Measurements from ENCODE around the gene MYLK. TPM values are rescaled to one million over a fixed set of nuclear protein-coding genes. Genes with fewer than 3 reads are reported as not detected.

The MYLK gene
- total RNA-seq, 1 experiment from 2014 or later: 23.0 TPM

DNA sequence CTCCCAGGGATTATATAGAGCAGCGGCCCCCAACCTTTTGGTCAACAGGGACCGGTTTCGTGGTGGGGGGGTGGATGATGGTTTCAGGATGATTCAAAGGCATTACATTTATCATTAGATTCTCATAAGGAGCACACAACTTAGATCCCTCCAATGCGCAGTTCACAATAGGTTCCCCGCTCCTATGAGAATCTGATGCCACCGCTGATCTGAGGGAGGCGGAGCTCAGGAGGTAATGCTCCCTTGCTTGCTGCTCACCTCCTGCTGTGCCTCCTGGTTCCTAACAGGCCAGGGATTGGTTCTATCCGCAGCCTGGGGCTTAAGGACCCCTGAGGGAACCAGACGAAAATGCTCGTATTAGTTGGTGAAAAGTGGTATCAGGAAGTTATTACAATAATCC lies 298.0 kb downstream of the MYLK start:
- peak; percentile 66 to 72 for DNase-seq
- Histone ChIP-seq H3K4me3 (ENCODE audit: low read depth, low read length) (peak overlapping the region; percentile 71), H3K36me3 (ENCODE audit: control insufficient read depth, insufficient read depth, low read length) (peaks cover 2% of the 10 kb centered on the region), H3K4me1 (peaks cover 22% of the 10 kb centered on the region), H3K27me3 (replicated peaks; ENCODE audit: control insufficient read depth, insufficient read depth, low read length) (no peaks in the 10 kb centered on the region), H3K9me3 (peaks cover 35% of the 10 kb centered on the region)
- BruUV-seq (replicated peaks): no TSS peak
- Mint-ChIP-seq H3K9me3 (ENCODE audit: unreplicated experiment) (peaks cover 9% of the 10 kb centered on the region), H3K27me3 (ENCODE audit: insufficient read depth, unreplicated experiment) (no peaks in the 10 kb centered on the region), H3K4me3 (ENCODE audit: unreplicated experiment) (no peak overlapping the region), H3K36me3 (ENCODE audit: insufficient read depth, unreplicated experiment) (peaks cover 23% of the 10 kb centered on the region), H3K27ac (ENCODE audit: unreplicated experiment) (no peak overlapping the region), H3K4me1 (ENCODE audit: low read depth, unreplicated experiment) (peaks cover 12% of the 10 kb centered on the region)
- intact Hi-C loops (cut with micrococcal nuclease; ENCODE audit: unreplicated experiment): no loop called here
- TF ChIP-seq, protein P1, sequence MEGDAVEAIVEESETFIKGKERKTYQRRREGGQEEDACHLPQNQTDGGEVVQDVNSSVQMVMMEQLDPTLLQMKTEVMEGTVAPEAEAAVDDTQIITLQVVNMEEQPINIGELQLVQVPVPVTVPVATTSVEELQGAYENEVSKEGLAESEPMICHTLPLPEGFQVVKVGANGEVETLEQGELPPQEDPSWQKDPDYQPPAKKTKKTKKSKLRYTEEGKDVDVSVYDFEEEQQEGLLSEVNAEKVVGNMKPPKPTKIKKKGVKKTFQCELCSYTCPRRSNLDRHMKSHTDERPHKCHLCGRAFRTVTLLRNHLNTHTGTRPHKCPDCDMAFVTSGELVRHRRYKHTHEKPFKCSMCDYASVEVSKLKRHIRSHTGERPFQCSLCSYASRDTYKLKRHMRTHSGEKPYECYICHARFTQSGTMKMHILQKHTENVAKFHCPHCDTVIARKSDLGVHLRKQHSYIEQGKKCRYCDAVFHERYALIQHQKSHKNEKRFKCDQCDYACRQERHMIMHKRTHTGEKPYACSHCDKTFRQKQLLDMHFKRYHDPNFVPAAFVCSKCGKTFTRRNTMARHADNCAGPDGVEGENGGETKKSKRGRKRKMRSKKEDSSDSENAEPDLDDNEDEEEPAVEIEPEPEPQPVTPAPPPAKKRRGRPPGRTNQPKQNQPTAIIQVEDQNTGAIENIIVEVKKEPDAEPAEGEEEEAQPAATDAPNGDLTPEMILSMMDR (IDR thresholded peaks at IDR 0.05; ENCODE audit: insufficient read depth in 1 of 2, low read depth in 1 of 2, low read length in 1 of 2, severe bottlenecking in 1 of 2, unreplicated experiment in 1 of 2): no peak
- POLR2A ChIA-PET: interaction anchor here (0.6 to 2.8 kb wide), 4 partner anchors 20 to 166 kb away, joined by 3 to 22 read pairs (median 7); no protein-coding TSS in a partner anchor
- CTCF ChIA-PET: interaction anchor here (1.5 kb wide), 1 partner anchor 20 kb away, joined by 4 read pairs; no protein-coding TSS in a partner anchor

DNA sequence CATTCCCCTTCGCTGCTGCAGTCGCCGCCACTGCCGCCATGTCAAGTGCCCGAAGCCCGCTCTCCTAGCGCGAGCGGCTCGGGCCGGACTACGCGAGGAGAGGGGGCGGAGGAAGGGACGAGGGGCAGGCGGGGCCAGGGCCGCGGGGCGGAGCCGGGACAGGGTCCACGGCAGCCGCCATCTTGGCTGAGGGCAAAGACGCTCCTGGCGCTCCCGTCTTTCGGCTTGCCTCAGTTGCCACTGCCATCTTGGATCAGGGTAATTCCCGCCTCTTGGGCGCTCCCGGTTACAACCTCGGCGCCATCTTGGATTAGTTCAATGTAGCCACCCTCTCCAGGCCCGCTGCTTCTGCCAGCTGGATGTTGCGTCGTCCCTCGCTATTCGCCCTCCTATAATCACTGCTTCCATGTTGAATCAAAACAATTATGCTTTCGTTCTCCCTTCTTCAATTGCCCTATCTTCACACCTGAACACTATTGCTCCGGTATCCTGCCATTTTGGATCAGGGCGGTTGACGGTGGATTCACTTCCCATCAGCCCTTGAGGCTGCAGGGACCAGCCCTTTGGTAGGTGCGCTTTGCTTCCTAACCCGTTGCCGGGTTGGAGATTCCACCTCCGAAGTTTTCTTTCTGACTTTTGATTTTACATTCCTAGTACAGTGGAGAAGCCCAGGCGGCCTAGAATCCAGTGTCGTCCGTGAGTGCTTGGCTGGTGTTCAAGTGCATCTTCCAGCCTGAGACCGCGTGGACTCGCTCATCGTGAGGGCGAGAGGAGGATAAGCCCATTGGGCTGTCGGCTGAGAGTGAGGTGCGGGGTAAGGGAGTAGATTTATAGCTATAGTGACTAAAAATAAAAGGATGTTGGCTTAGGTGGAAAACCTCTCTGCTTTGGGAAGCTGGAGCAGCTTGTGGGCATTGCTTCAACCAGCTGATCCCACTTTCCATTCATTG lies 298.9 kb downstream of the MYLK start, which contains the start of gene HACD2:
Gene HACD2, minus strand, starts transcription at position 66 of the 950 bp plus-strand sequence. Its CDS starts 26 bp downstream, at position 40.
- Histone ChIP-seq H3K27me3 (replicated peaks; ENCODE audit: control insufficient read depth, insufficient read depth, low read length) (no peaks in the 10 kb centered on the region), H3K4me1 (peaks cover 22% of the 10 kb centered on the region), H3K36me3 (ENCODE audit: control insufficient read depth, insufficient read depth, low read length) (peaks cover 2% of the 10 kb centered on the region), H3K9me3 (peaks cover 26% of the 10 kb centered on the region), H3K4me3 (ENCODE audit: low read depth, low read length) (peak within 1 kb of the TSS; percentile 71)
- no TSS peak for BruUV-seq (replicated peaks)
- Mint-ChIP-seq H3K36me3 (ENCODE audit: insufficient read depth, unreplicated experiment) (peaks cover 31% of the 10 kb centered on the region), H3K4me3 (ENCODE audit: unreplicated experiment) (no peak within 1 kb of the TSS), H3K9me3 (ENCODE audit: unreplicated experiment) (peaks cover 6% of the 10 kb centered on the region), H3K27ac (ENCODE audit: unreplicated experiment) (no peak within 1 kb of the TSS), H3K27me3 (ENCODE audit: insufficient read depth, unreplicated experiment) (no peaks in the 10 kb centered on the region), H3K4me1 (ENCODE audit: low read depth, unreplicated experiment) (peaks cover 12% of the 10 kb centered on the region)
- CTCF ChIA-PET: interaction anchor here (0.6 to 1.5 kb wide), 2 partner anchors 21 to 829 kb away, joined by 3 to 4 read pairs; no protein-coding TSS in a partner anchor
- POLR2A ChIA-PET: interaction anchor here (0.6 to 2.8 kb wide), 2 partner anchors 21 to 167 kb away, joined by 3 to 22 read pairs; no protein-coding TSS in a partner anchor
- peak; percentile 97 for DNase-seq
- TF ChIP-seq, protein P1 (IDR thresholded peaks at IDR 0.05; ENCODE audit: insufficient read depth in 1 of 2, low read depth in 1 of 2, low read length in 1 of 2, severe bottlenecking in 1 of 2, unreplicated experiment in 1 of 2): no peak
- intact Hi-C loops (cut with micrococcal nuclease; ENCODE audit: unreplicated experiment): loop anchor here (1.0 to 2.0 kb wide), 2 partner anchors 21 to 44 kb away; no protein-coding TSS in a partner anchor

DNA sequence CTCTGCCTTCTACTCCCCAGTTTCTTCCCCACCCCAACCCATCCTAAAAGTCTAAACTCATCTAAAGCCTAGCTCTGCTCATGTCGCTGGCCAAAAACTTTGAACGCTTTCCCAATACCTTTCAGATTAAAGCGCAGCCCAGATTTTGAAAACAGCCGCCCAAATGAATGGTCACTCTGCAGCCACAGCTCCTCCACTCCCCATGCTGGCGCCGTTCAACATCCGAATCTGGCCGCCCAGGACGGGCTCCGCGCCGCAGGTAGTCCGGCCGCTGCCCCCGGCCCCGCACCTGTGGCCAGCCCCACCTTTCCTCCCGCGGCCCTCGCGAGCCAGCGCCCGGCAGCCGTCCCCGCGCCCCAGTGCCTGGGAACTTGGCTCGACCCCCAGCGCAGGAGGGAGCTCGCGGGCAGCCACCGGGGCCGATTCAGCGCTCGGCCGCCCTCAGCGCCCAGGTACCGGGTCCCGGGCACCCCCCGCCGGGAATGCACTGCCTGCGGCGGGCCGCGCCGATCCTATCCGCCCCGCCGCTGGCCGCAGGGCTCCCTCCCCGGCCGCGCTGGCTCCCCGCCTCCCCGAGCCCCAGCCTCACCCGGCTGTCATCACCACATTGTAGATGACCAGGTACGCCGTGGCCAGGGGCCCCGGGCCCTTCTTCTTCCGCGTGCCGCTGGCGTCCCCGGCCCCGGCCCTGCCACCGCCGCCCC lies 299.7 kb downstream of the MYLK start:
- Mint-ChIP-seq H3K4me1 (ENCODE audit: low read depth, unreplicated experiment) (peaks cover 12% of the 10 kb centered on the region), H3K27me3 (ENCODE audit: insufficient read depth, unreplicated experiment) (no peaks in the 10 kb centered on the region), H3K4me3 (ENCODE audit: unreplicated experiment) (no peak overlapping the region), H3K36me3 (ENCODE audit: insufficient read depth, unreplicated experiment) (peaks cover 39% of the 10 kb centered on the region), H3K9me3 (ENCODE audit: unreplicated experiment) (no peaks in the 10 kb centered on the region), H3K27ac (ENCODE audit: unreplicated experiment) (no peak overlapping the region)
- Histone ChIP-seq H3K27me3 (replicated peaks; ENCODE audit: control insufficient read depth, insufficient read depth, low read length) (no peaks in the 10 kb centered on the region), H3K4me3 (ENCODE audit: low read depth, low read length) (peak overlapping the region; percentile 71), H3K9me3 (peaks cover 18% of the 10 kb centered on the region; the same call in 1 of the 2 replicates), H3K36me3 (ENCODE audit: control insufficient read depth, insufficient read depth, low read length) (no peaks in the 10 kb centered on the region; the same call in none of the 2 replicates), H3K4me1 (peaks cover 22% of the 10 kb centered on the region)
- peak; percentile 53 to 73 for DNase-seq
- intact Hi-C loops (cut with micrococcal nuclease; ENCODE audit: unreplicated experiment): loop anchor here (2.0 kb wide), 1 partner anchor 44 kb away; no protein-coding TSS in a partner anchor
- BruUV-seq (replicated peaks): no TSS peak
- TF ChIP-seq, protein P1 (IDR thresholded peaks at IDR 0.05; ENCODE audit: insufficient read depth in 1 of 2, low read depth in 1 of 2, low read length in 1 of 2, severe bottlenecking in 1 of 2, unreplicated experiment in 1 of 2): no peak
- CTCF ChIA-PET: interaction anchor here (1.0 kb wide), 2 partner anchors 68 to 246 kb away, joined by 3 to 5 read pairs; no protein-coding TSS in a partner anchor
- POLR2A ChIA-PET: no interaction called here

Measured in Caco-2 (cell line).